Activated T-cell treated with anti-CD3 and anti-CD28 coated beads, Interleukin-2, amount 50 U/mL, for 4 hours (primary cell): ENCODE results near the gene BSG. TPM values are rescaled to one million over a fixed set of nuclear protein-coding genes. Genes with fewer than 3 reads are reported as not detected.

Source experiments
- ATAC-seq, 2 donors: fragments of 200-7000 bp; cut with Tn5 transposase; one replicate each; pipeline ENCODE4 v1.10.0; 2021
- DNase-seq: peaks from one replicate; pipeline ENCODE4 v3.0.0-alpha.2; 2020
- H3K27me3 Mint-ChIP-seq: one replicate; pipeline ENCODE4 v1.8.0; 2021; ENCODE audit warnings: low read depth, mixed read lengths
- H3K36me3 Mint-ChIP-seq: one replicate; pipeline ENCODE4 v1.8.0; 2022; ENCODE audit warnings: mixed read lengths; ENCODE audit not compliant: insufficient read depth
- H3K4me1 Mint-ChIP-seq: one replicate; pipeline ENCODE4 v1.8.0; 2021; ENCODE audit warnings: low read depth, mixed read lengths
- H3K4me3 Mint-ChIP-seq: one replicate; pipeline ENCODE4 v1.8.0; 2021; ENCODE audit warnings: mild to moderate bottlenecking, moderate library complexity, mixed read lengths
- H3K9me3 Mint-ChIP-seq: one replicate; pipeline ENCODE4 v1.8.0; 2021; ENCODE audit warnings: mixed read lengths
- total RNA-seq, 3 donors: library from RNA; stranded (reverse); gene quantifications; one replicate each; pipeline ENCODE4 v1.2.1, GENCODE V29; 2021

The BSG gene
- total RNA-seq, 3 donors from 2014 or later, result 241 to 277 (median 250) TPM

GRCh38 chr19:535017-535835 is 37.2 kb upstream of the BSG start:
- ATAC-seq (no peak), DNase-seq (no peak)
- no peaks in the 10 kb centered on the region for H3K9me3 Mint-ChIP-seq
- H3K4me3 Mint-ChIP-seq, result peak overlapping the region; percentile 54
- H3K4me1 Mint-ChIP-seq, result peaks cover 18% of the 10 kb centered on the region
- no peaks in the 10 kb centered on the region for H3K27me3 Mint-ChIP-seq
- peaks cover 6% of the 10 kb centered on the region for H3K36me3 Mint-ChIP-seq

GRCh38 chr19:536031-536880 is 36.1 kb upstream of the BSG start:
- Mint-ChIP-seq H3K4me1 (peaks cover 18% of the 10 kb centered on the region), H3K9me3 (no peaks in the 10 kb centered on the region), H3K36me3 (peaks cover 6% of the 10 kb centered on the region), H3K27me3 (no peaks in the 10 kb centered on the region), H3K4me3 (no peak overlapping the region)
- ATAC-seq (no peak), DNase-seq (no peak)

GRCh38 chr19:536881-537404 is 35.5 kb upstream of the BSG start:
- no peak for ATAC-seq
- DNase-seq, result no peak
- H3K27me3 Mint-ChIP-seq, result no peaks in the 10 kb centered on the region
- H3K9me3 Mint-ChIP-seq, result no peaks in the 10 kb centered on the region
- H3K36me3 Mint-ChIP-seq, result peaks cover 6% of the 10 kb centered on the region
- no peak overlapping the region for H3K4me3 Mint-ChIP-seq
- peaks cover 18% of the 10 kb centered on the region for H3K4me1 Mint-ChIP-seq

GRCh38 chr19:538641-539428 is 33.6 kb upstream of the BSG start:
- Mint-ChIP-seq H3K4me3 (no peak overlapping the region), H3K27me3 (no peaks in the 10 kb centered on the region), H3K9me3 (no peaks in the 10 kb centered on the region), H3K36me3 (peaks cover 6% of the 10 kb centered on the region), H3K4me1 (peaks cover 15% of the 10 kb centered on the region)
- DNase-seq (no peak), ATAC-seq (no peak)

GRCh38 chr19:539429-540030 is 32.9 kb upstream of the BSG start:
- no peak for DNase-seq
- no peaks in the 10 kb centered on the region for H3K9me3 Mint-ChIP-seq
- H3K27me3 Mint-ChIP-seq, result no peaks in the 10 kb centered on the region
- peaks cover 17% of the 10 kb centered on the region for H3K4me1 Mint-ChIP-seq
- H3K36me3 Mint-ChIP-seq, result peaks cover 6% of the 10 kb centered on the region
- H3K4me3 Mint-ChIP-seq, result no peak overlapping the region
- no peak for ATAC-seq

- ATAC-seq, result no peak
- DNase-seq, result no peak
- H3K4me3 Mint-ChIP-seq, result no peak overlapping the region
- no peaks in the 10 kb centered on the region for H3K9me3 Mint-ChIP-seq
- no peaks in the 10 kb centered on the region for H3K27me3 Mint-ChIP-seq
- H3K4me1 Mint-ChIP-seq, result peaks cover 20% of the 10 kb centered on the region
- peaks cover 6% of the 10 kb centered on the region for H3K36me3 Mint-ChIP-seq
Observed at GRCh38 chr19:540867-541637, 31.3 kb upstream of the BSG start.

GRCh38 chr19:541699-542098 is 30.7 kb upstream of the BSG start:
- no peak for DNase-seq
- H3K4me1 Mint-ChIP-seq, result peaks cover 20% of the 10 kb centered on the region
- H3K27me3 Mint-ChIP-seq, result no peaks in the 10 kb centered on the region
- H3K36me3 Mint-ChIP-seq, result peaks cover 6% of the 10 kb centered on the region
- no peaks in the 10 kb centered on the region for H3K9me3 Mint-ChIP-seq
- H3K4me3 Mint-ChIP-seq, result no peak overlapping the region
- no peak for ATAC-seq

- peaks cover 6% of the 10 kb centered on the region for H3K36me3 Mint-ChIP-seq
- no peak overlapping the region for H3K4me3 Mint-ChIP-seq
- H3K4me1 Mint-ChIP-seq, result peaks cover 20% of the 10 kb centered on the region
- no peaks in the 10 kb centered on the region for H3K27me3 Mint-ChIP-seq
- ATAC-seq (no peak), DNase-seq (no peak)
- H3K9me3 Mint-ChIP-seq, result no peaks in the 10 kb centered on the region
Observed at GRCh38 chr19:542173-542866, 30.1 kb upstream of the BSG start.

- no peaks in the 10 kb centered on the region for H3K9me3 Mint-ChIP-seq
- peaks cover 6% of the 10 kb centered on the region for H3K36me3 Mint-ChIP-seq
- DNase-seq (peak; percentile 71), ATAC-seq (peak; percentile 96 to 97)
- no peaks in the 10 kb centered on the region for H3K27me3 Mint-ChIP-seq
- peak within 1 kb of the TSS; percentile 84 for H3K4me3 Mint-ChIP-seq
- peaks cover 20% of the 10 kb centered on the region for H3K4me1 Mint-ChIP-seq
Observed at GRCh38 chr19:543910-544608, 28.3 kb upstream of the BSG start, which contains the start of gene GZMM. GZMM (plus strand) TSS chr19:544053; CDS start chr19:544072, 19 bp downstream.

GRCh38 chr19:547117-547516 is 25.3 kb upstream of the BSG start:
- no peak for ATAC-seq
- H3K4me3 Mint-ChIP-seq, result no peak overlapping the region
- H3K9me3 Mint-ChIP-seq, result no peaks in the 10 kb centered on the region
- DNase-seq, result no peak
- no peaks in the 10 kb centered on the region for H3K27me3 Mint-ChIP-seq
- peaks cover 6% of the 10 kb centered on the region for H3K36me3 Mint-ChIP-seq
- H3K4me1 Mint-ChIP-seq, result peaks cover 21% of the 10 kb centered on the region

GRCh38 chr19:547836-548720 is 24.3 kb upstream of the BSG start:
- Mint-ChIP-seq H3K36me3 (peaks cover 6% of the 10 kb centered on the region), H3K9me3 (no peaks in the 10 kb centered on the region)
- no peak for DNase-seq

More at GRCh38 chr19:547836-548720, 24.3 kb upstream of the BSG start:
- no peak overlapping the region for H3K4me3 Mint-ChIP-seq
- peaks cover 21% of the 10 kb centered on the region for H3K4me1 Mint-ChIP-seq
- no peaks in the 10 kb centered on the region for H3K27me3 Mint-ChIP-seq
- no peak for ATAC-seq
